ENCODE measurements around the gene ACAP1. TPM values are rescaled to one million over a fixed set of nuclear protein-coding genes. Genes with fewer than 3 reads are reported as not detected.

ACAP1 gene
- total and polyA plus RNA-seq, 7 donors: 1.9 to 20.7 (median 12.2) TPM

GRCh38 chr17:7313890-7314718 is 22.2 kb upstream of the ACAP1 start:
- H3K36me3 ChIP-seq (ENCODE audit: insufficient read depth in 1 of 2, low read depth in 1 of 2): peaks cover 14 to 85% of the 10 kb centered on the region in 2 donors
- peak overlapping the region; percentile 92 for H3K27ac ChIP-seq
- H3K27me3 ChIP-seq (ENCODE audit: insufficient read depth in 3 of 3, low read length in 2 of 3): no peaks in the 10 kb centered on the region
- H3K4me1 ChIP-seq: peaks cover 59% of the 10 kb centered on the region
- H3K9me3 ChIP-seq: no peaks in the 10 kb centered on the region
- no peak for DNase-seq
- no peak for ATAC-seq
- intact Hi-C loops (cut with DNase I): no loop called here
- peak overlapping the region; percentile 98 for H3K4me3 ChIP-seq
- WGBS, 3 donors: 41 to 49% (median 44%) methylated on average over 9 of the region's 9 CpGs
- TF ChIP-seq CTCF (IDR thresholded peaks at IDR 0.05): no peak

DNA sequence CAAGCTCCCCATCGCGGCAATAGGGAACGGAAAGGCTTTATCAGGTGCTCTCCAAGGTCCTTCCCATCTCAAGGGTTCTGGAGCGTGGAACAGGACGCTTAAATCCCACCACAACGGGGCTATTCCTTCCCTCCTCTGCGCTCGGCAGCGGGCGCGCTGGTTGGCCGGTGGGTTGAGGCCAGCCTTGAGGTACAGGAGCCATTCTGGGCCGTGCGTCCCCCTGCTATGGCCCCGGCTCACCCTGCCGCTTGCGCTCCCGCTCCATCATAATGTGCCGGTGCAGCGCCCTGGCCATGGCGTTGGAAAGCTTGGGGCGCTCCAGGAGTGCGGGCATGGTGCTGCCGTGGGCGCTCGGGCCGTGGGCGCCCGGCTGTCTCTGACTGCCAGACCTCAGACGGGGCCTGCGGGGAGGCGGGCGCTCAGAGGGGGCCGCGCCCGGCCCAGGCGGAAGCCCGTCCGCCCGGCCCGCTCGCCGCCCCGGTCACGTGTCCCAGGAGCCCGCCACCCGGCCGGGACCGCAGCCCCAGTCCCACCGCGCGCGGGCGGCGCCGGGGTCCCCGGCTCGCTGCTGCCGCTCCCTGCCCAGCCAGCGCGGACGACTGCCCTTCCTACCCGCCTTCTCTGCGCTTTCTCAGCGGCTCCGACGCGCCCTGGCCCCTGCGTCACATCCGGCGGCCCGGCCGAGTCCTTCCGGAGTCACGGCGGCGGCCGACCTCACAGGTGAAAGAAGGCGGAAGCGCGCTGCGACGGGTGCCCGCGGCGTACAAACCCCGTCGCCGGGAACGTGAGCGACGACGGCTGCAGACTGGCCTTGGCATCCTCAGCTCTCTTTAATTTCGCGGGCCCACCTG is 21.4 kb upstream of the ACAP1 start, which contains the start of gene GPS2:
TSS of gene GPS2 (minus strand) at position 642 of the 851 bp plus-strand sequence. CDS start at position 334, 308 bp downstream.
- ATAC-seq (peak; percentile 83 to 94 (median 90)), DNase-seq (peak; percentile 94 to 96)
- peaks cover 51% of the 10 kb centered on the region for H3K4me1 ChIP-seq
- H3K36me3 ChIP-seq (ENCODE audit: insufficient read depth in 1 of 2, low read depth in 1 of 2): peaks cover 14 to 87% of the 10 kb centered on the region in 2 donors
- 0% methylated on average over 55 to 95 of the region's 95 CpGs for WGBS, 3 donors
- TF ChIP-seq CTCF (IDR thresholded peaks at IDR 0.05): no peak
- intact Hi-C loops (cut with DNase I): no loop called here
- no peaks in the 10 kb centered on the region for H3K9me3 ChIP-seq
- H3K27me3 ChIP-seq (ENCODE audit: insufficient read depth in 3 of 3, low read length in 2 of 3): no peaks in the 10 kb centered on the region
- H3K27ac ChIP-seq: peak within 1 kb of the TSS; percentile 92
- H3K4me3 ChIP-seq: peak within 1 kb of the TSS; percentile 98

- Histone ChIP-seq H3K9me3 (no peaks in the 10 kb centered on the region), H3K27me3 (ENCODE audit: insufficient read depth in 3 of 3, low read length in 2 of 3) (no peaks in the 10 kb centered on the region), H3K4me3 (peak overlapping the region; percentile 98), H3K4me1 (peaks cover 43% of the 10 kb centered on the region), H3K27ac (peak overlapping the region; percentile 92), H3K36me3 (ENCODE audit: insufficient read depth in 1 of 2, low read depth in 1 of 2) (peaks cover 18 to 87% of the 10 kb centered on the region in 2 donors)
- ATAC-seq (peak in 3 of 4 donors; percentile 8 to 27 (median 10)), DNase-seq (no peak)
- intact Hi-C loops (cut with DNase I): no loop called here
- 30 to 35% (median 31%) methylated on average over 24 to 30 of the region's 30 CpGs for WGBS, 3 donors
- no peak for TF ChIP-seq CTCF (IDR thresholded peaks at IDR 0.05)
Observed at GRCh38 chr17:7315570-7316235, 20.6 kb upstream of the ACAP1 start.

DNA sequence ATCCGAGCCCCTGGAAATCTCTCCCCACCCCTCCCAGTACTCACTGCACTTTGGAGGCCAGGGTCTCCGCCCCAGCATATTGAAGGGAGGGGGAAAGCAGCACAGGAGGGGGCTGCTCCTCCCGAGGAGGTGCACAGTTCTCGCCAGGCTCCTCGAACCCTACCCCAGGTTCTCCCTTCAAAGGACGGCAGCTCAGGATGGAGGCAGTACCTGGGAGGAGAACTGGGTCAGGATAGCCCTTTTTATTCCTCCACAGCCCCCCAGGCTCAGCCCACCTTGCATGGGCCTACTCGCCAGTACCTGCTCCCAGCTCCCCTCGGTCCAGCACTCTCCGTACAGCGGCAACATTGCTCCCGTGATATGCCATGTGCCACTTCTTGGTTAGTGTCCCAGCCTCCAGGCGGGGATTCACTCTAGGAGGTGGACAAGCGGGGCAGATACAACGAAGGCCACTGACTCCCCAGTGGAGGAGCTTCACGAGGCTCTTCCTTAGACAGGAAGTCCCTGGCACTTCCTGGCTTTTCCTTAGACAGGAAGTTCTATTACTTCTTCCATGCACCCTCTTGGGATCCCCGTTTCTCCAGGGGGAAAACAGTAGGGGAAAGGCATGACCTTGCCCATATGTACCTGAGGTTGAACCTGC is 19.0 kb upstream of the ACAP1 start:
- WGBS, 3 donors: 79 to 83% (median 79%) methylated on average over 15 to 16 of the region's 16 CpGs
- TF ChIP-seq CTCF (IDR thresholded peaks at IDR 0.05): no peak

More for the DNA sequence above, 19.0 kb upstream of the ACAP1 start:
- ATAC-seq (no peak), DNase-seq (no peak)
- Histone ChIP-seq H3K9me3 (no peaks in the 10 kb centered on the region), H3K27ac (no peak overlapping the region), H3K4me3 (no peak overlapping the region), H3K36me3 (ENCODE audit: insufficient read depth in 1 of 2, low read depth in 1 of 2) (peaks cover 18 to 87% of the 10 kb centered on the region in 2 donors), H3K4me1 (peaks cover 30% of the 10 kb centered on the region), H3K27me3 (ENCODE audit: insufficient read depth in 3 of 3, low read length in 2 of 3) (no peaks in the 10 kb centered on the region)
- intact Hi-C loops (cut with DNase I): no loop called here
